VCaP (cell line): ENCODE data around the gene ARMC12.
A peak's percentile ranks its signal among the peaks of the same experiment; 100 is the strongest.

ENCODE experiments used
- H3K27ac ChIP-seq: fragments of 450-650 bp; 2 replicates; pipeline ENCODE4 v1.5.1; 2017
- CTCF ChIP-seq: fragments of 450-650 bp; conservative IDR thresholded peaks from 2 replicates; pipeline ENCODE4 v1.5.1; 2017; ENCODE audit warnings: mild to moderate bottlenecking, moderate library complexity

The ARMC12 gene

GRCh38 chr6:35713006-35713767 lies 23.6 kb upstream of the ARMC12 start:
- H3K27ac ChIP-seq: no peak overlapping the region
- TF ChIP-seq CTCF: no peak

GRCh38 chr6:35716798-35717197 lies 20.0 kb upstream of the ARMC12 start:
- H3K27ac ChIP-seq: no peak overlapping the region
- no peak for TF ChIP-seq CTCF

GRCh38 chr6:35717449-35718374 lies 19.1 kb upstream of the ARMC12 start:
- no peak overlapping the region for H3K27ac ChIP-seq
- TF ChIP-seq CTCF: no peak

- no peak for TF ChIP-seq CTCF
- H3K27ac ChIP-seq: no peak overlapping the region
These were observed 18.5 kb upstream of the ARMC12 start for GRCh38 chr6:35718375-35718736.

GRCh38 chr6:35718911-35719381 lies 17.9 kb upstream of the ARMC12 start:
- H3K27ac ChIP-seq: 0 out of 2 replicates have a peak overlapping the region, but pooled peaks have one; percentile 14
- no peak for TF ChIP-seq CTCF

- TF ChIP-seq CTCF: no peak
- 0 out of 2 replicates have a peak overlapping the region, but pooled peaks have one; percentile 14 for H3K27ac ChIP-seq
These were observed 17.4 kb upstream of the ARMC12 start for GRCh38 chr6:35719404-35719829.
